ENCODE measurements around the gene PCDHGB1.

Gene PCDHGB1

GRCh38 chr5:141398608-141399007 lies 48.7 kb downstream of the PCDHGB1 start:
- no peak overlapping the region for H3K4me3 ChIP-seq (ENCODE audit: low read depth, low read length)
- no peak for DNase-seq (ENCODE audit: low read depth)
- TF ChIP-seq CTCF (IDR thresholded peaks at IDR 0.05; ENCODE audit: low read depth, low read length): no peak

DNA sequence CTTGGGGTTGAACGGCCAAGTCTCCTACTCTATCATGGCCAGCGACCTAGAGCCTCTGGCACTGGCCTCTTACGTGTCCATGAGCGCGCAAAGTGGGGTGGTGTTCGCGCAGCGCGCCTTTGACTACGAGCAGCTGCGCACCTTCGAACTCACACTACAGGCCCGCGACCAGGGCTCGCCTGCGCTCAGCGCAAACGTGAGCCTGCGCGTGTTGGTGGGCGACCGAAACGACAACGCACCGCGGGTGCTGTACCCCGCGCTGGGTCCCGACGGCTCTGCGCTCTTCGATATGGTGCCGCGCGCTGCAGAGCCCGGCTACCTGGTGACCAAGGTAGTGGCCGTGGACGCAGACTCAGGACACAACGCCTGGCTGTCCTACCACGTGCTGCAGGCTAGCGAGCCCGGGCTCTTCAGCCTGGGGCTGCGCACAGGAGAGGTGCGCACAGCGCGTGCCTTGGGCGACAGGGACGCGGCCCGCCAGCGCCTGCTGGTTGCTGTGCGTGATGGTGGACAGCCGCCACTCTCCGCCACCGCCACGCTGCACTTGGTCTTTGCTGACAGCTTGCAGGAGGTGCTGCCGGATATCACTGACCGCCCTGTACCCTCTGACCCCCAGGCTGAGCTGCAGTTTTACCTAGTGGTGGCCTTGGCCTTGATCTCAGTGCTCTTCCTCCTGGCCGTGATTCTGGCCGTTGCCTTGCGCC lies 49.8 kb downstream of the PCDHGB1 start:
- TF ChIP-seq MAX (IDR thresholded peaks at IDR 0.05; ENCODE audit: low read depth, low read length): no peak
- TF ChIP-seq POLR2A (IDR thresholded peaks at IDR 0.05; ENCODE audit: extremely low read depth, insufficient read length): no peak
- TF ChIP-seq CTCF (IDR thresholded peaks at IDR 0.05; ENCODE audit: low read depth, low read length): no peak
- TF ChIP-seq MYC (IDR thresholded peaks at IDR 0.05; ENCODE audit: low read depth, low read length): no peak
- DNase-seq (ENCODE audit: low read depth): no peak
- H3K4me3 ChIP-seq (ENCODE audit: low read depth, low read length): no peak overlapping the region
